ENCODE data around the gene DLGAP1.
A peak's percentile ranks its signal among the peaks of the same experiment; 100 is the strongest.

The DLGAP1 gene

DNA sequence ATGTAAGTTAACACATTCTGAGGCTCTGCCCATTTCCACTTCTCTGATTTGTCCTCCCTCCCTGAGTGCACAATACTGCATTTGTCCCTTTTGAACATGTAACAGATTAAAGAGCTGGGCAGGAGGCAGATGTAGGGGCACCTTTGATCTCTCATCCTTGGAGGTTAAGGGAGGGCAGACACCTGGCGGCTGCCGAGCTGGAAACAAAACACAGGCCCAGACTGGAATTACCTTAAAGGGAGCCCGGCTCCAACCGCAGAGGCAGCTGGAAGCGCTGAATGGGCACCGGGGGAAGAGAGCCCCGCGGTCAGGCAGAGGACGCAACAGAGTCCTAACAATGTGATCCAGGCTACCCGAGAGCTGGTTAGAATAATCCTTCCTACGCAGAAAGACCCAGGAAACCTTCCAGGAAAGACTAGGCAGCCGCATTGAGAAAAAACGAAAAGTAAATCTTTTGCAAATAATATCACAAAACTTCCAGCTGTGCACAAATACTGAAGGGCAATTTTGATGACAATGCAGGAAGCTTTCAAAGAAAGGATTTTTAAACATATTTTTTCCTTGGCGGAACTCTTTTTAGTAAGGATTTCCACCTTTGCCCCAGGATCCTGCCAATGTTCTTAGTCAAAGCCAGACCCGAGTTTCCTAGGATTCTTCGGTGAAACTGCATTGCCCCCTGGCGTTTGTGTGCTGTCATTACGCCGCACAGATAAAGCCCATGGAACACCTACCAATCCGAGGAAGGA is 789.2 kb downstream of the DLGAP1 start:
- TF ChIP-seq FOXK2 (IDR thresholded peaks at IDR 0.05) = no peak
- no peak for TF ChIP-seq PKNOX1 (IDR thresholded peaks at IDR 0.05)
- no peak for TF ChIP-seq FOXA1 (IDR thresholded peaks at IDR 0.05)
- TF ChIP-seq L3MBTL2 (conservative IDR thresholded peaks at IDR 0.05) = no peak
- DNase-seq (ENCODE audit: extremely low spot score) = peak; percentile 74
- ChIA-PET CTCF (interaction anchor here (0.6 to 2.1 kb wide), 12 partner anchors 13 to 384 kb away, joined by 3 to 10 read pairs (median 3); no protein-coding TSS in a partner anchor), POLR2A (interaction anchor here (1.2 to 2.4 kb wide), 2 partner anchors 42 to 63 kb away, joined by 3 to 15 read pairs; no protein-coding TSS in a partner anchor)

GRCh38 chr18:3665204-3665603 is 789.9 kb downstream of the DLGAP1 start:
- no peak for TF ChIP-seq NFRKB (IDR thresholded peaks at IDR 0.05)
- TF ChIP-seq CTBP1 (IDR thresholded peaks at IDR 0.05; ENCODE audit: borderline replicate concordance) = no peak
- no peak for TF ChIP-seq ARNT (IDR thresholded peaks at IDR 0.05)
- no peak for TF ChIP-seq PKNOX1 (IDR thresholded peaks at IDR 0.05)
- no peak for TF ChIP-seq ELF4 (IDR thresholded peaks at IDR 0.05)
- TF ChIP-seq ZNF384 (IDR thresholded peaks at IDR 0.05) = no peak
- no peak for TF ChIP-seq SP1 (IDR thresholded peaks at IDR 0.05)
- no peak for TF ChIP-seq LEF1 (IDR thresholded peaks at IDR 0.05; ENCODE audit: borderline replicate concordance)
- TF ChIP-seq HDGF (IDR thresholded peaks at IDR 0.05; ENCODE audit: borderline replicate concordance) = no peak
- no peak for TF ChIP-seq TARDBP (IDR thresholded peaks at IDR 0.05)
- no peak for TF ChIP-seq FOXK2 (IDR thresholded peaks at IDR 0.05)
- no peak for TF ChIP-seq BHLHE40 (IDR thresholded peaks at IDR 0.05; ENCODE audit: borderline replicate concordance)
- no peak for TF ChIP-seq FOXM1 (IDR thresholded peaks at IDR 0.05; ENCODE audit: borderline replicate concordance)
- TF ChIP-seq FOXA1 (IDR thresholded peaks at IDR 0.05) = no peak
- TF ChIP-seq SUZ12 (IDR thresholded peaks at IDR 0.05) = no peak
- TF ChIP-seq L3MBTL2 (conservative IDR thresholded peaks at IDR 0.05) = no peak
- no peak for DNase-seq (ENCODE audit: extremely low spot score)
- ChIA-PET CTCF (interaction anchor here (1.2 to 2.1 kb wide), 2 partner anchors 11 to 383 kb away, joined by 3 to 10 read pairs; no protein-coding TSS in a partner anchor), POLR2A (interaction anchor here (1.0 to 2.4 kb wide), 5 partner anchors 41 to 217 kb away, joined by 3 to 15 read pairs (median 3); no protein-coding TSS in a partner anchor)

DNA sequence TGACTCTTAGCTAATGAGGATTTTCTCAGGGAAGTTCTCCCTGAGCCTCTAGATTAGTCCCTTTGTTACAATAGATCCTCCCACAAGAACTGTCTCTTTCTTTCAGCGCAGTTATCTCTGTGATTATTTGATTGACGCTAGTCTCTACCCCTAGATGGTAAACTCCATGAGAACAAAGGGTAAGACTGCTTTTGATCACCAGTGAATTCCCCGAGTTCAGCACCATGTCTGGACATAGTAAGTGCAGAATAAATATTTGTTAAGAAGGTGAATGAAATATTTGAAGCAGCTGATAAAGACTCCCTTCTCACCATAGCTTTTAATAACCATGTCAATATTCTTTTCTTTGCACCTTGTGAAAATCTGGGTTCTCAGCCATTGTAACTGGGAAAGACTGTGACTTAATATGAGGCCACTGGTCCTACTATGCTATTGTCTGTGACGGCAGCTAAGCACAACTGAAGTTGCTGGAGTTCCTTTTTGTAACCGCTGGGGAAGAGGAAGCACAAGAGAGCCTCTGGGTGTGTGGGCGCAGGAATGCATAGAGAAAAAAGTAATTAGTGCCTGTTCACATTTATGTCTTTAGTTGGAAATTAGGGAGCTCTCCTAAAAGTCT is 790.4 kb downstream of the DLGAP1 start:
- DNase-seq (ENCODE audit: extremely low spot score) = no peak
- no peak for TF ChIP-seq TARDBP (IDR thresholded peaks at IDR 0.05)
- no peak for TF ChIP-seq NFRKB (IDR thresholded peaks at IDR 0.05)
- no peak for TF ChIP-seq SP1 (IDR thresholded peaks at IDR 0.05)
- no peak for TF ChIP-seq L3MBTL2 (conservative IDR thresholded peaks at IDR 0.05)
- TF ChIP-seq FOXA1 (IDR thresholded peaks at IDR 0.05) = no peak
- TF ChIP-seq CTBP1 (IDR thresholded peaks at IDR 0.05; ENCODE audit: borderline replicate concordance) = no peak
- no peak for TF ChIP-seq HDGF (IDR thresholded peaks at IDR 0.05; ENCODE audit: borderline replicate concordance)
- no peak for TF ChIP-seq SUZ12 (IDR thresholded peaks at IDR 0.05)
- no peak for TF ChIP-seq ZNF384 (IDR thresholded peaks at IDR 0.05)
- no peak for TF ChIP-seq LEF1 (IDR thresholded peaks at IDR 0.05; ENCODE audit: borderline replicate concordance)
- no peak for TF ChIP-seq ELF4 (IDR thresholded peaks at IDR 0.05)
- TF ChIP-seq FOXK2 (IDR thresholded peaks at IDR 0.05) = no peak
- TF ChIP-seq PKNOX1 (IDR thresholded peaks at IDR 0.05) = no peak
- TF ChIP-seq BHLHE40 (IDR thresholded peaks at IDR 0.05; ENCODE audit: borderline replicate concordance) = no peak
- TF ChIP-seq FOXM1 (IDR thresholded peaks at IDR 0.05; ENCODE audit: borderline replicate concordance) = no peak
- no peak for TF ChIP-seq ARNT (IDR thresholded peaks at IDR 0.05)
- POLR2A ChIA-PET = interaction anchor here (1.0 to 2.4 kb wide), 5 partner anchors 41 to 217 kb away, joined by 3 to 15 read pairs (median 3); no protein-coding TSS in a partner anchor
- CTCF ChIA-PET = interaction anchor here (1.2 to 2.1 kb wide), 2 partner anchors 11 to 382 kb away, joined by 3 to 10 read pairs; no protein-coding TSS in a partner anchor

DNA sequence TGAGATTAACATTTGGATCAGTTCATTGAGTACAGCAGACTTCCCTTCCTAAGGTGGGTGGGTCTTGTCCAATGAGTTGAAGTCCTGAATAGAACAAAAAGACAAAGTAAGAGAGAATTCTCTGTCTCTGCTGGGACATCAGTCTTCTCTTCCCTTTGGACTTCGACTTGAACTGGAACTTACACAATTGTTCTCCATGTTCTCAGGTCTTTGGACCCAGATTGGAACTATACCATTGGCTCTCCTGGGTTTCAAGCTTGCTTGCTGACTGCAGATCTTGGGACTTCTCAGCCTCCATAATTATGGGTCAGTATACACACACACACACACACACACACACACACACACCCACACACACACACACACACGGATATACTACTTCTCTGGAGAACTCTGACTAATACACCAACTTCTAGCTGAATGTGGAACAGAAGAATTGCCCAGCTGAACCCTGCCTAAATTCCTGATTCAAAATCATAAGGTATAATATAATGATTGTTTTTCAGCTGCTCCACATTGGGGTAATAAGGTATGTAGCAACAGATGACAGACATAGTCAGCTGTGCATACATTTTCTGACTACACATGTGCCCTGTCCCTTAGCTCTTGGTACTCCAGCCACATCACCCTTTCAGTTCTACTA is 791.1 kb downstream of the DLGAP1 start:
- TF ChIP-seq CTBP1 (IDR thresholded peaks at IDR 0.05; ENCODE audit: borderline replicate concordance) (no peak), HDGF (IDR thresholded peaks at IDR 0.05; ENCODE audit: borderline replicate concordance) (no peak), FOXA1 (IDR thresholded peaks at IDR 0.05) (no peak), FOXM1 (IDR thresholded peaks at IDR 0.05; ENCODE audit: borderline replicate concordance) (no peak), LEF1 (IDR thresholded peaks at IDR 0.05; ENCODE audit: borderline replicate concordance) (no peak), ARNT (IDR thresholded peaks at IDR 0.05) (no peak), SP1 (IDR thresholded peaks at IDR 0.05) (no peak), NFRKB (IDR thresholded peaks at IDR 0.05) (no peak), FOXK2 (IDR thresholded peaks at IDR 0.05) (no peak), L3MBTL2 (conservative IDR thresholded peaks at IDR 0.05) (no peak), ELF4 (IDR thresholded peaks at IDR 0.05) (no peak), BHLHE40 (IDR thresholded peaks at IDR 0.05; ENCODE audit: borderline replicate concordance) (no peak)
- ChIA-PET POLR2A (interaction anchor here (1.0 to 1.5 kb wide), 2 partner anchors 40 to 61 kb away, joined by 3 read pairs; no protein-coding TSS in a partner anchor), CTCF (interaction anchor here (1.2 kb wide), 1 partner anchor 10 kb away, joined by 3 read pairs; no protein-coding TSS in a partner anchor)
- DNase-seq (ENCODE audit: extremely low spot score) = no peak

GRCh38 chr18:3661989-3662388 is 793.1 kb downstream of the DLGAP1 start:
- DNase-seq (ENCODE audit: extremely low spot score) = no peak
- no peak for TF ChIP-seq FOXA1 (IDR thresholded peaks at IDR 0.05)
- POLR2A ChIA-PET = no interaction called here
- CTCF ChIA-PET = no interaction called here
